HEK293T (cell line): ENCODE data around the gene HTR3B.
"Not testable (repeated sequence)": the region's sequence is repeated elsewhere in the genome, so short reads cannot be mapped to it uniquely, and the experiment has no call there.

Experiments used
- ELF4 ChIP-seq: fragments of 450-650 bp; IDR thresholded peaks from 2 replicates; pipeline ENCODE4 v1.6.1; 2017; ENCODE audit warnings: antibody characterized with exemption
- PKNOX1 ChIP-seq: fragments of 450-650 bp; IDR thresholded peaks from 2 replicates; pipeline ENCODE4 v1.6.1; 2016
- SP1 ChIP-seq: fragments of 450-650 bp; IDR thresholded peaks from 2 replicates; pipeline ENCODE4 v1.6.1; 2017
- TARDBP ChIP-seq: fragments of 450-650 bp; IDR thresholded peaks from 2 replicates; pipeline ENCODE4 v1.6.1; 2016

GRCh38 chr11:113911491-113911890 is 6.9 kb downstream of the HTR3B start:
- TF ChIP-seq PKNOX1, SP1, TARDBP, ELF4: not testable (repeated sequence)
